HG02610 (cell line): ENCODE results near the gene SCTR.

Experiments
- ATAC-seq: cut with Tn5 transposase; IDR thresholded peaks from one replicate; pipeline ENCODE4 v1.9.1; 2021; ENCODE audit warnings: mild to moderate bottlenecking, moderate library complexity; ENCODE audit not compliant: unreplicated experiment

Gene SCTR

GRCh38 chr2:119431976-119432850, 92.1 kb downstream of the SCTR start:
- ATAC-seq = peak; percentile 0

DNA sequence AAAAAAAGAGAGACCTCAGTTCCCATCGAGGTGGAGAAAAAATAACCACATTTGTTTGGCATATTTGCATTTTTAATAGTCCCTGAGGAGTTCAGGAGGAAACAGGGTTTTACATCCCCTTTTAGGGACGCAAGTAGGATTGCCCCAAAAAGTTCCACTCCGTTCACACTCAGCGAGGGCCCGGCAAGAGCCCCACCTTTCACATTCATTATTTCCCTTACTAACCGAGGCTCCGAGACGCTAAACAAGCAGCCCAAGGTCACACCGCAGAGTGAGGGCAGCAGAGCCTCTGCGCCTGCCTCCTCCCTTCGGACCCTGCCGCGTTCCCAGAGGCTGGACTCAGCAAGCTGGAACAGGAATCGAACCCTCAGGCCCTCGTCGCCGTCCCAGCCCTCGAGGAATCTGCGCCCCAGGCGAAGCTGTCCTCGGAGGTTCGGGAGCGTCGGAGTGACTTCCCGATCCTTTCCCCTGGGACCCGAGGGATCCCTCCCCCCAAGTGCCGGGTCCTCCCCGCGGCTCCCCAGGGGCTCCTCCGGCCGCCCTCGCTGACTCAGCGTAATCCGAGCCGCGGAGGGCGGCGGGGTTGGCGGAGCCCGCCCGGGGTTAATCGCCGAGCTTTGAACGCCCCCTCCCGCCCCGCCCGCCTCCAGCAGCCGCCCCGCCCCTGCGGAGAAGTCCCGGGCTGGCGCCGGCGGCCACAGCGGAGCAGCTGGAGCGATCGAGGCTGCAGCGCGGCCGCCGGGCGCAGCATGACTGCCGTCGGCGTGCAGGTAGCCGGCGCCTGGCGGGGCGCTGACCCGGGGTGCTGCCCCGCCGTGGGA, 92.9 kb downstream of the SCTR start, which contains the start of gene TMEM37:
TSS of gene TMEM37 (plus strand) at position 700 of the 821 bp plus-strand sequence. CDS start at position 750, 50 bp downstream.
- peak; percentile 81 for ATAC-seq

- ATAC-seq = no peak
Measured at GRCh38 chr2:119430023-119430498, 94.2 kb downstream of the SCTR start.

DNA sequence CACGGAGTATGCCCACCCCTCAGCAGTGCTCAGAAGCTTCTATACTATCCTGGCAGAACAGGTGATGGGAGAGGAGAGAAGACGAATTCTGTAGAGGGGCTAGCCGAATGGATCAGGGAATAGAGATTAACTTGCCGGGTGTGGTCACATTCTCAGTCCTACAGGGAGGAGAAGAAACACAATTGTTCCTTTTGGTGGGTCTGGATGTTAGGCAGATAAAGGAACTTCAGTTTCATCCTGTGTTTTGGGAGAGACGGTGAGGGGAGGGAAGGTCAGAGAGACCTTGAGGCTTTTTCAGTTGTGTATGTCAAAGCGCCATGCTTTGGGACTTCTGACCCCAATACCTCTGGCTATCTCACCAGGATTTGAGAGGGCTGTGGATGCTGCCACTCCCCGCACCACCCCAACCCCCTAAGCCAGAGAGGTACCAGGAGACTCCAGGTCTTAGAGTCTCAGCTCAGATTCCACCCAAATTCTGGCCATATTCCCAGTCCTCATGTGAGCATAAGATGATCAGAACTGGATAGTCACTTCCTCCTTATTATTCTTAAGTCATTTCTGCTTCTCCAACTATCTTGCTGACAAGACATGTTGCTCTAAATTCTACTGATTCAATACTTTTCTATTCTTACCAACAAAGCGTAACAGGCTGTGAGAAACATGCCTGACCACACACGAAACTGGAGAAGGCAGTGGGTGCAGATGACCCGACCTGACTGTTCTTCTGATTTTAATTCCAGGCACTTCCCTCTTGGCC, 94.9 kb downstream of the SCTR start:
- no peak for ATAC-seq

DNA sequence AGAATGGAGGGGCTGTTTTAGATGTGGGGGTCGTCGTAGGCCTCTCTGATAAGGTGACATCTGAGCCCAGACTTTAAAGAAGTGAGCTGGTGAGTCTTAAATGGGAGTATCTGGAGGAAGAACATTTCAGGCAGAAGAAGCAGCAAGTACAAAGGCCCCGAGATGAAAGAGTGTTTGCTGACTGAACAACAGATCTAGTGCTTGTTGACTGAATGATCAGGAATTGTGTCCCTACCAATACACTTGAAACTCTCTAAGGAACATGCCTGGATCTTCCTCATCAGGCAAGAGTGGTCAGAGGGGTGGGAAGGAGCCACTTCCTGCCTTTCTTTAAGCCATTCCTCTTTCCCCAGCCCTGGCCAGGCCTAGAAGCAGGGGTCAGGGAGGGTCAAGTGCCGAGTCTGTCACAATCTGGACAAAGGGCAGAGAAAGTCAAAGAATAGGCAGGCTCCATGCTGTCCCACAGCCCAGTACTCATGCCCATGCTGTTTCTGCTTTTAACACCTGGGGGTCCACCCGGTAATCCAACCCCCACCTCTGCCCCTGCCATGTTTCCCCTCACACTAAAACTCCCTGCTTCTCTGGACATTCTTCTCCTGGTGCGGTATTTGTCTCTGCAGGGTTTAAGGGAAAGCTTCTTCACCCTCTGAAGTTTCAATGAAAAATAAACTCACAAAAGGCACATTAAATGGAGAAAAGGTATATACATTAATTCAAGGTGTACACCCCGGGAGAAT, 95.6 kb downstream of the SCTR start:
- ATAC-seq = no peak

DNA sequence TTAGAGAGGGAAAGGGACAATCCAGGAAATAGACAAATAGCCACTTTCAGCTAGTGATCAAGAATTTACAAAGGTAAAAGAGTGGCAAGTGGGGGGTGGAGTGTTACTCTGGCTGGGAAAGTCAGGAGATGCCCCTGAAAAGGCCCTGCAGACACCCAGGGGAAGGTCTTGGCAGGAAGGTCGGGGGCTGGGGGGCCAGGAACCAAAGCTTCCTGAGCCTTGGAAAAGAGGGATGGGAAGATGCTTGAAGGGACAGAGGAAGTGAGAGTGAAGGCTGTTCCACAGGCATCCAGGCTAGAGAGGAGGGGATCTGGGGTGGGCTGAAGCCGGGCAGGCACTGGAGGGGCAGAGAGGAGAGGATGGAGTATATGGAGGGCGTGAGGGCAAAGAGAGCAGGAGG, 96.5 kb downstream of the SCTR start:
- ATAC-seq = no peak

- no peak for ATAC-seq
Measured at GRCh38 chr2:119426801-119427395, 97.4 kb downstream of the SCTR start.

- no peak for ATAC-seq
Measured at GRCh38 chr2:119426396-119426675, 97.9 kb downstream of the SCTR start.

DNA sequence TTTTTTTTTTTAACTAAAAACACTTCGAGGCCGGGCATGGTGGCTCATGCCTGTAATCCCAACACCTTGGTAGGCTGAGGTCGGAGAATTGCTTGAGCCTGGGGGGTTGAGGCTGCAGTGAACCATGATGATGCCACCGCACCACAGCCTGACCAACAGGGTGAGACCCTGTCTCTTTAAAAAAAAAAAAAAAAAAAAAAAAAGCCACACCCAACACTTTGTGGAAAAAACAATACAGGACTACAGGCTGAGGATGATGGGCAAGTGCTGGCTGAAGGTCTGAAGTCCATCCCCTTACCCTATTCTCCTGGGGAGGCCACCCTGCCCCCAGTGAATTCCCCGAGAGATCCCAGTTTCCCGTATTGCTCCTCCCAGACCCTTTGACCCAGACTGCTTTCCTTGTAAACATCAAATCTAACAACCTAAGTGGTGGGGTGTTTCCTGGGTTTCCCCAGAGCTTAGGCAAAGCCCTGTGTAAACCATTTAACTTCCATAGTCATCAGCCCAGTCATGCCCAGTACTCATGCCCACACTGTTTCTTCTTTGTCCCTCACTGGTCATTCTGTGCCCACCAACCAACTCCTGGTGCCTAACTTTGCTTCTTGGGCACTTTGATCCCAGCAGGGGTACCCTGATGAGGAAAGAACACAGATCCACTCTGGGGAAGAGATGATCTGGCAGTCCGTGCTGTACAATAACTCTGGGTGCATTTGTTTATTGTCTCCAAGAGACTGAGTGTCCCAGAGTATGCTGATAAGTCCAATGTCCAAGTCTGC, 98.5 kb downstream of the SCTR start:
- no peak for ATAC-seq

DNA sequence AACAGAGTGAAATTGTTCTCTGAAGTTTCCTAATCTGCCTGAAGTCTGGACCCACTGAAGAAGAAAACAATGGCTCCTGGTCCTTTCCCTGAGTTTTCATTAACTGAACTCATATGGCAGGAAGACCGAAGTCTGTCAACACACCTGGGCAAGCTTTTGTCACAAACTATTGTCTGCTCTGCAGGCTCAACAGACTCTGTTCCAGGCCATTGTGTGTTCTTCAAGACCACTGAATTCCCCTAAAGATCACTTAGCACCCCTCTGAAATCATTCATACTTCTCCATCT, 99.2 kb downstream of the SCTR start:
- no peak for ATAC-seq

- no peak for ATAC-seq
Measured at GRCh38 chr2:119424284-119425118, 99.8 kb downstream of the SCTR start.

DNA sequence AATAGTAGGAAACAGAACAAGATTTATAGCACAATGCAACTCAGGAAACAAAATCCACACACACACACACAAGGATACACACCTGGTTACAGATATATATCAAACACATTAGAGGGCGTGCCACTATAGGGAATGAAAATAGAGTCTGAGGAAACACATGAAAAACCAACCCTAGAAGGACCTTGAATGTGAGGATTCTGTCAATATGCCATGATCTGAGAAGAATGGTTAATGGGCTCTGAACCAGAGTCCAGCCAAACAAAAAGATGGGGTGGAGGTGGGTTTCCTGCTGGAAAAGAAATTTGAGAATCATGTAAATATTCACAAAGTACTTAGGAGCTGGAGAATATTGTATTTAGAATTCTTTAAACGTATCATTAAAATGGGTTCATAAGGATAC, 100.5 kb downstream of the SCTR start:
- ATAC-seq = no peak

DNA sequence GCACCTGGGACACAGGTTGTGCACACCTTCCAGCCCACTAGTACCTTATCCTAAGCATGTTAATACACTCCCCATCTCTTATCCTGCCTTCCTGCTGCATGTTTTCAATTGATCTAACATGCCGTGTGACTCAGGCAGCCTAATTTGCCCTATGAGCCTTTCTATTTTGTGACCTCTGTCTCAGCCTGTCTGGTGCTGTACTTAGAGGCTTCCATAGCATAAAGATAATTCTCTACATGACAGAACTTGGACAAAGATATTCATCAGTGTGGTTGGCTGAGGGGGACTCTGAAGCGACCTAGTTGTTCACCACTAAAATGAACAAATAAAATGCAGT, 101.2 kb downstream of the SCTR start:
- ATAC-seq = no peak

GRCh38 chr2:119422360-119423107, 101.7 kb downstream of the SCTR start:
- no peak for ATAC-seq

DNA sequence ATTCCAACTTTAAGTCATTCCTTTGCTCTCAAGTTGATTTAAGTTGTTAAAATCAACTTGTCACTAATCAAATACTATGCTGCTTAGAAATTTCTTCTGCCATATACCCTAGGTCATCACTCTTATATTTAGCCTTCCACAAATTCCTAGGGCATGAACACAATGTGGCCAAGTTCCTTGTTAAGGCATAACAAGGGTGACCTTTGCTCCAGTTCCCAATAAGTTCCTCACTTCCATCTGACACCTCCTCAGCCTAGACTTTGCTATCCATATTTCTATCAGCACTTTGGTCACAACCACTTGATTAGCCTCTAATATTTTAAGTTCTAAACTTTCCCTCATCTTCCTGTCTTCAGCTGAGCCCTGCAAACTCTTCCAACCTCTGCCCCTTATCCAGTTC, 102.5 kb downstream of the SCTR start:
- no peak for ATAC-seq

- no peak for ATAC-seq
Measured at GRCh38 chr2:119421304-119421703, 103.0 kb downstream of the SCTR start.

DNA sequence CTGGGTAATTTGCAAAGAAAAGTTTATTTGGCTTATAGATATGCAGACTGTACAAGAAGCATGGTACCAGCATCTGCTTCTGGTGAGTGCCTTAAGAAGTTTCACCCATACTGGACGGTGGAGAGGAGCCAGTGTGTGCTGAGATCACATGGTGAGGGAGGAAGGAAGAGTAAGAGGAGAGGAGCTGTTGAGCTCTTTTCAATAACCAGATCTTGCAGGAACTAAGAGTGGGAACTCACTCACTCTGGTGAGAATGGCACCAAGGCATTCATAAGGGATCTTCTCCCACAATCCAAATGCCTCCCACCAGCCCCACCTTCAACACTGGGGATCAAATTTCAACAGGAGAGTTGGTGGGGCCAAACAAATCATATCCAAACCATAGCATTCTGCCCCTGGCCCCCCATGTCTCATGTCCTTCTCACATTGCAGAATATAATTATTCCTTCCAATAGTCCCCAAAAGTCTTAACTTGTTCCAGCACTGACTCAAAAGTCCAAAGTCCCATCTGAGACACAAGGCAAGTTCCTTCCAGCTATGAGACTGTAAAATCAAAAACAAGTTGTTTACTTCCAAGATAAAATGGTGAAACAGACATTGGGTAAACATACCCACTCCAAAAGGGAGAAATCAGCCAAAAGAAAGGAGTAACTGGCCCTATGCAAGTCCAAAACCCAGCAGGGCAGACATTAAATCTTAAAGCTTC, 104.3 kb downstream of the SCTR start:
- ATAC-seq = no peak

DNA sequence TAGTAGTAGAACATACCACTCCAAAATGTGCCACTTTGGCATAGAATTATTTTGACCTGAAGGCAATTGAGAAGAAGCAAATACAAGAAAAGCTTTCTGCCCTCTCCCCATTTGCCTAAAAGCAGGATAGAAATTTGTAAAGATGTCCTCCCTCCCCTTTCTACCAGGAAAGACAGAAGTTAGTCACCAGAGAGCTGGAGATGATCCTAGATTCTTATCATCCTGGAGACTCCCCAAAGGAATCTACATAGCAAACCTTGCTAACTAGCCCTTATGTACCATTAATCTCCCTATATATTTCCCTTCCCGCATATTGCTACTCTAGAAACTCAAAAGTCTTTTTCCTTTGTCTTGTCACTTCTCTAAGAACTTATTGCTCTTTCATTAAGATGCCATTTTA, 105.2 kb downstream of the SCTR start:
- ATAC-seq = no peak
